NCI-H748 (cell line): Measurements from ENCODE around the gene GRXCR2.
"Not testable (repeated sequence)": the region's sequence is repeated elsewhere in the genome, so short reads cannot be mapped to it uniquely, and the experiment has no call there.

Experiments
- DNase-seq: peaks from one replicate; lab custom pipeline; 2025; ENCODE audit not compliant: unreplicated experiment; lab: John Stamatoyannopoulos, UW

GRXCR2 gene

DNA sequence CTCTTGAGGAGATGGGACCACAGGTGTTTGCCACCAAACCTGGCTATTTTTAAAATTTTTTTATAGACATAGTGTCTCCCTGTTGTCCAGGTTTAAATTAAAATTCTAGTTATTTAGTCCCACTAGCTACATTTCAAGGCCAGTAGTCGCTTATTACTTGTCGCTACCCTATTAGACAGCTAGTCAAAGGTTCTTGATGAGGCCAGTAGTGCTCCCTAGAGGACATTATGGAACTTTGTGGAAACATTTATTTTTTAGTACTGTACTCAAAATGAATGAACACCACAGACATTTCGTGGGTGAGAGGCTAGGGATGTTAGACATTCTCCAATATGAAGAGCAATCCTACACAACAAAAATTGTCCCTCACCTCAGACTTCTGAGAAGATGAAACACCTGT is 14.4 kb upstream of the GRXCR2 start:
- DNase-seq: no peak

DNA sequence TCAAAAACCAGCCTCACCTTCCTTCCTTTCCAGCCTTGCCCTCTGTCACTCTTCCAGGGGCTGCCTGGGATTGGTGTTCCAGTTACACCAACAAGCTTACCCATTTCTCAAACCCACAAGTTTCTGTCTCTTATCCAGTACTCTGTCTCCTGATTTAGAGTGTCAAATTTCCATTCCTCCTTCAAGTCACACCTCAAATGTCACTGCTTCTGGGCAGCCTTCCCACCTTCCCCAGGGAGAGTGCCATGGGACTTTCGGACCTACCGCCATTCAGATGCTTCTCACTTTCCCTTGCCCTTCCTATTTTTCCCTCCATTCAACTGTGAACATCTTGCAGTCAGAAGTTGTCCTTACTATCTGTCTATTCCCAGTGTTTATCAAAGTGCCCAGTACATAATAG is 2.0 kb upstream of the GRXCR2 start:
- no peak for DNase-seq

DNA sequence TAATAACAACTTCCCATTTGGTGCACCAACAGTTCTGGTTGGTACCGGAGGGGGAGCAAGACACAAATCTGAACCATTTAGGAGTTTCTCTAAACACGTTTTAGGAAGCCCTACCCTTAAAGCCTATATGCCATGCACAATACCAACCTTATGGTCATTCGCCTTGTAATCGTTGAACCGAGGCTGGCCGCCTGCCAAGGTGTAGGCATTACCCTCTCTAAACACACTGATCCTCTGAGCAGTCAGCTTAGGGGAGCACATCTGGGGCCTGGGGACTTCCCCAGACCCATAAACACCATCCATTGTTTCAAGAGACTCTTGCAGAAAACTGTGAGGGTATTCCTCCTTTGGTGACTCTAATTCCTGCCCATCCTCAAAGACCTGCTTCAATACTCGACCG is 328 bp downstream of the GRXCR2 start:
- DNase-seq: peak; percentile 75

DNA sequence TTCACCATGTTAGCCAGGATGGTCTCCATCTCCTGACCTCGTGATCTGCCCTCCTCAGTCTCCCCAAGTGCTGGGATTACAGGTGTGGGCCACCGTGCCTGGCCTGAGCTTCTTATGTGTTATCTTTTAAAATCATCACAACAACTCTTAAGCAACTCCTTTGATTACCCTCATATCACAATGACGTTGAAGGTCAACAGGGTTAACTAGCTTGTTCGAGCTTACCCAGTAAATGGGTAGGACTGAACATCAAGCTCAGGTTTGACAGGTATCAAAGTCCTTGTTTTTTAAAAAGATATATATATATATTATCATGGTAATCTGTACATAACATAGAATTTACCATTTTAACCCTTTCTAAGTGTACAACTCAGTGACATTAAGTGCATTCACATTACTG is 3.1 kb downstream of the GRXCR2 start:
- no peak for DNase-seq

- DNase-seq: no peak
Observed at GRCh38 chr5:145867806-145868205, 5.0 kb downstream of the GRXCR2 start.

DNA sequence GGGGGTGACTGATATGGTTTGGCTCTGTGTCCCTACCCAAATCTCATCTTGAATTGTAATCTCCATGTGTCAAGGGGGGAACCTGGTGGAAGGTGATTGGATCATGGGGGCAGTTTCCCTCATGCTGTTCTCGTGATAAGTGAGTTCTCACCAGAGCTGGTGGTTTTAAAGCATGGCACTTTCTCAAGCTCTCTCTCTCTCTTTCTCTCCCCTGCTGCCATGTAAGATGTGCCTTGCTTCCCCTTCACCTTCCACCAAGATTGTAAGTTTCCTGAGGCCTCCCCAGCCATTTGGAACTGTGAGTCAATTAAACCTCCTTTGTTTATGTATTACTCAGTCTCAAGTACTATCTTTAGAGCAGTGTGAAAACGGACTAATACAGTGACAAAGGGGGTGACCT is 8.4 kb downstream of the GRXCR2 start:
- not testable (repeated sequence) for DNase-seq

DNA sequence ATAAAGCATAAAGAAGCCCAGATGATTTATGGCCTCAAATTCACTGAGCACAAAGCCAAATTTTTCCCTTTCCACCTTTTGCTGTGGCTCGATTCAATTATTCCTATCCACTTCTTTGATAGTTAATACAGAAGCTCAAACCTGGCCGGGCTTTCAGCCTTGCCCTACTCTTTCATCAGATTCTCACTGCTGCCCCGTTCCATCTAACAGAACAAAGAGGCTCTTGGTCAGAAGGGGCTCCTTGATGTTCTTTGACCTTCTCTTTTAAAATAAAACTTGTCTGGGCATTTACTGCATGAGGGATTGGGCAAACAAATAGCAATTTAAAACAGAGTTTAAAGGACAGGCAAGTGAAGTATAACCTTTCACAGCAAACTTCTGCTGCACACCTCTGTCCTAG is 9.8 kb downstream of the GRXCR2 start:
- DNase-seq: no peak

DNA sequence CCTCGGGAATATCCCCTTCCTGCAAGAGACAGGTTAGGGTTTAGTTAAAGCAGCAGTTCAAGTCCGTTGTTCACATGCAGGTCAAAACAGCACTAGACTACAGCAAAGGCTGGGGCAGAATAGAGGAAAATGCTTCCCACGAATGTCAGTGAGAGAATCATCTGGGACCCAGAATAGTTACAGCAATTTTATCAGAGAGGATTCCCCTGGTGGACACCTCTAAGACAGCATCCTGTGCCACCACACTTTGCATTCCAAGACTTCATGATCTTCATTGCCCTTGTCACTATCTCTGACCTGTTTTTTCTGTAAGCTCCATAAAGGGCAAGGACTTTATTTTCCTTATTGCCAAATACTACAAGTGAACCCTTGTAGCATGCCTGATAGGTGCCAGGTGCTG is 12.9 kb downstream of the GRXCR2 start:
- no peak for DNase-seq

GRCh38 chr5:145859453-145859852 is 13.4 kb downstream of the GRXCR2 start:
- DNase-seq: no peak

- no peak for DNase-seq
Observed at GRCh38 chr5:145858959-145859358, 13.9 kb downstream of the GRXCR2 start.

- no peak for DNase-seq
Observed at GRCh38 chr5:145856285-145856818, 16.5 kb downstream of the GRXCR2 start.

DNA sequence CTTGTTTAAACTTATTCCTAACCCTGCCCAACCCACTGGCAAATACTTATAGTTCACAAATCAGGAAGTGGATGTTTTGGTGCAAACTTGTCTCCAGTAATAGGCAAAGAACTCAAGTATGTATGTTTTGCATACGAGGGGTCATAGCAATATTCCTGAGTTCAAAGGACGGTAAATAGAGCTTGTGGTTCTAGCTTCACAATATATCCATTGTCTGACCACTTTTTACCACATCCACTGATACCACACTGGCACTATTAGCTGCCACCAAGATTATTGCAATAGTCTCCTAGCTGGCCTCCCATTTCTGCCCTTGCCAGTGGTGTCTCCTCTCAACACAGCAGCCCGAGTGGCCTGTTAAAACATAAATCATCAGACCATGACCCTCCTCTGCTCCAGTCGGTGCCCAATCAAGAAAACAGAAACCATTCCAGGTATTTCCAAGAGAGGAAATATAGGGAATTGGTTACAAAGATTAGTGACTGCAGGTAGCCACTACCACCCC is 17.0 kb downstream of the GRXCR2 start:
- DNase-seq: no peak

GRCh38 chr5:145854651-145855258 is 18.1 kb downstream of the GRXCR2 start:
- no peak for DNase-seq

- DNase-seq: no peak
Observed at GRCh38 chr5:145853781-145854376, 18.9 kb downstream of the GRXCR2 start.

- DNase-seq: no peak
Observed at GRCh38 chr5:145852990-145853389, 19.8 kb downstream of the GRXCR2 start.

DNA sequence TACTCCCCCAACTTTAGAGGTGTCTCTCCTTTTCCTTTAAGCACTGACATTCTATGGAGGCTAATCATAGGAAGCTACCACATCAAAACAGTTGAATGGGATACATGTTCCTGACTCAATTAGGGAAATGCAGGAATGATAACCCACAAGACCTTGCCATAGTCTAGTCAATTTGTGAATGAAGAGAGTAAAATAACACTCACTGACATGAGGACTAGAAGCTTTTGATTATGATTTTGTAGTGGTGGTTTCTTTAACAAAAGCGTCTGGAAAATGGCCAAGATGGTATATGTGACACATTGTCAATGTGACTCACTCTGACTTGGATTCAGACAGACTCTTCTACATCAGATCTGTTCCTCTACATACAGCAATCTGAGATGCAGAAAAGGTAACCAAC is 24.0 kb downstream of the GRXCR2 start:
- no peak for DNase-seq

DNA sequence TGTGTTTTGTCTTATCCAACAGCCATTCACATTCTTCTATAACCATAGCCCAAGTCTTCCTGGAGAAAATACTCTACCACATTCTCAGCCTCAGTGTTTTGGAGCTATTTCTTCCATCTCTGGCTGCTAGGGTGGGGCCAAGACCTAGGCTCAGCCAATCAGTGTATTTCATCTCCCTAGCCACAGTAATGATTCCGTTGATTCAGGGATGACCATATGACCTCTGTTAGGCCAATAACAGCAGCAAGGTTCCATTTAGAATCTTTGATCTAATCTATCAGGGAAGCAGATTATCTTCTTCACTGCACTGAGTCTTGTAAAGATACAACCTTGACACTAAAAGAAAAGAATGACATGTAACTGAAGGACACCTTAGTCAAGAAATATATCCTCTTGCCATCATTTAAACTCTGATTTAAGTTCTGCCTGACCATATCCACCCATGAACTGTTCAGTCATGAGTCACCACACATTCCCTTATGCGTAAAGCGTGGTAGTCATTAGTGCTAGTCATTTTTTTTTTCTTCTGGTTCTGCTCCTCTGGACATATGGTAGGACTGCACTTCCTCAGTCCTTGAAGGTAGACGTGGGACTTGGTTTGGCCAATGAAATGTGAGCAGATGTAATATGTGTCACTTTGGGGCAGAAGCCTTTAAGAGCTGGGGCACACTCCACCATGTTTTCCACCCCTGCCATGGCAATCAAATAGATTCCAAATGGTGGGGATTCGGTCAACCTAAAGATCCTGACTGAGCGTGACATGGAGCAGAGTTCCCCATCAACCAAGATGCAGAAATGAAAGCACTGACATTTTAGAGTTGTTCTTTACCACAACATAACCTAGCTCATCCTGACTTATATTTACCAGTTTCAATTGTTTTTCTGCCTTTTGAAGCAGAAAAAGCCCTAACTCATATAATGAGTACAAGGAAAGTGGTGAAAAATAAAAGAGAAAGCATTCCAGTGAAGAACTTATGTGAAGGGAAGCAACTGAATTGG is 25.0 kb downstream of the GRXCR2 start:
- no peak for DNase-seq

- DNase-seq: no peak
Observed at GRCh38 chr5:145846081-145846480, 26.7 kb downstream of the GRXCR2 start.

- DNase-seq: no peak
Observed at GRCh38 chr5:145841299-145841698, 31.5 kb downstream of the GRXCR2 start.

DNA sequence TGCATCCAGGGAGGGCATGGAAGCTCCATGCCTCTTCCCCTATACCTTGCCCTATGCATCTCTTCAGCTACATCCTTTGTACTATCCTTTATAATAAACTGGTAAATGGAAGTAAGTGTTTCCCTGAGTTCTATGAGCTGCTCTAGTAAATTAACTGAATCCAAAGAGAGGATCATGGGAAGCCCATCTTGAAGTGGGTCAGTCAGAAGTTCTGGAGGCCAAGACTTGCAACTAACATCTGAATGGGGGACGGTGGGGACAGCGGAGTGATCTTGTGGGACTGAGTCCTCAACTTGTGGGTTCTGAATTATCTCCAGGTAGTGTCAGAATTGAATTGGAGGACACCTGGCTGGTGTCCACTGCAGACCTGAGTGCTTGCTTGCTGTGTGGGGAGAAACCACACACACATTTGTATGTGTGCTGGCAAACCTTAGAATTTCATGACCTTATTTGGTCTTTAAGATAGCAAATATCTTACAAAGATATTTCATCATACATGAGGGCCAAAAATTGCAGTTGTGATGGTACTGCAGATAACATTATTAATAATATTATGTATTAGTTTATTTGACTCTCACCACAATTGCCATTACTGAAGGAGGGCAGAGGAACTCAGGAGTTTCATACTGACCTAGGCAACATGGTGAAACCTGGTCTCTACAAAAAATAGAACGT is 32.2 kb downstream of the GRXCR2 start:
- no peak for DNase-seq

- no peak for DNase-seq
Observed at GRCh38 chr5:145838276-145838675, 34.5 kb downstream of the GRXCR2 start.
